ENCODE results near the gene GAREM1. TPM values are rescaled to one million over a fixed set of nuclear protein-coding genes. Genes with fewer than 3 reads are reported as not detected.

Gene GAREM1
- total and polyA plus RNA-seq, 2 donors (not counting 1 experiment from before 2014, with no cell fraction given) = 0.92 to 1.5 TPM

DNA sequence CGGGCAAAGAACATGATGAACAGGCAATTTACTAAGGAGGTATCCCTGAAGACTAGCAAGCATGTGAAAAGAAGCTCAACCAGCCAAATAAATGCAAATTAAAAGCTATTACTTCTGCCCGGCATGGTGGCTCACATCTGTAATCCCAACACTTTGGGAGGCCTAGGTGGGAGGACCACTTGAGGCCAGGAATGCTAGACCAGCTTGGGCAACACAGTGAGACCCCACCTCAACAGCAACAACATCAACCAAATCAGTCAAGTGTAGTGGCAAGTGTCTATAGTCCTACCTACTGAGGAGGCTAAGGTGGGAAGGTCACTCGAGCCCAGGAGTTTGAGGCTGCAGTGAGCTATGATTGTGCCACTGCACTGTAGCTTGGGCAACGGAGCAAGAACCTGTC is 141.7 kb downstream of the GAREM1 start:
- no peak for DNase-seq (ENCODE audit: low read depth in 2 of 2)
- no peak for TF ChIP-seq EZH2 (IDR thresholded peaks at IDR 0.05; ENCODE audit: low read length, missing control alignments)
- TF ChIP-seq, protein P1, sequence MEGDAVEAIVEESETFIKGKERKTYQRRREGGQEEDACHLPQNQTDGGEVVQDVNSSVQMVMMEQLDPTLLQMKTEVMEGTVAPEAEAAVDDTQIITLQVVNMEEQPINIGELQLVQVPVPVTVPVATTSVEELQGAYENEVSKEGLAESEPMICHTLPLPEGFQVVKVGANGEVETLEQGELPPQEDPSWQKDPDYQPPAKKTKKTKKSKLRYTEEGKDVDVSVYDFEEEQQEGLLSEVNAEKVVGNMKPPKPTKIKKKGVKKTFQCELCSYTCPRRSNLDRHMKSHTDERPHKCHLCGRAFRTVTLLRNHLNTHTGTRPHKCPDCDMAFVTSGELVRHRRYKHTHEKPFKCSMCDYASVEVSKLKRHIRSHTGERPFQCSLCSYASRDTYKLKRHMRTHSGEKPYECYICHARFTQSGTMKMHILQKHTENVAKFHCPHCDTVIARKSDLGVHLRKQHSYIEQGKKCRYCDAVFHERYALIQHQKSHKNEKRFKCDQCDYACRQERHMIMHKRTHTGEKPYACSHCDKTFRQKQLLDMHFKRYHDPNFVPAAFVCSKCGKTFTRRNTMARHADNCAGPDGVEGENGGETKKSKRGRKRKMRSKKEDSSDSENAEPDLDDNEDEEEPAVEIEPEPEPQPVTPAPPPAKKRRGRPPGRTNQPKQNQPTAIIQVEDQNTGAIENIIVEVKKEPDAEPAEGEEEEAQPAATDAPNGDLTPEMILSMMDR (conservative IDR thresholded peaks at IDR 0.05 in 1 of 2, IDR thresholded peaks at IDR 0.05 in 1 of 2; ENCODE audit: low read depth in 1 of 2, low read length in 2 of 2) = no peak
- no peaks in the 10 kb centered on the region for H3K79me2 ChIP-seq (ENCODE audit: control insufficient read depth, insufficient read depth, low read length)
- H3K4me1 ChIP-seq (ENCODE audit: control insufficient read depth, extremely low read depth, insufficient read depth, low read length) = no peaks in the 10 kb centered on the region
- H3K27me3 ChIP-seq (ENCODE audit: control insufficient read depth, insufficient read depth, low read length) = no peaks in the 10 kb centered on the region
- no peak overlapping the region for H3K4me2 ChIP-seq (ENCODE audit: extremely low read depth, insufficient read depth, low read length)
- H3K27ac ChIP-seq (ENCODE audit: insufficient read depth, low read length) = no peak overlapping the region
- H3K9ac ChIP-seq (ENCODE audit: insufficient read depth, low read length) = no peak overlapping the region
- H2AFZ ChIP-seq (ENCODE audit: low read length) = no peak overlapping the region
- no peaks in the 10 kb centered on the region for H4K20me1 ChIP-seq (ENCODE audit: control insufficient read depth, extremely low read depth, insufficient read depth, low read length)
- H3K4me3 ChIP-seq (replicated peaks in 1 of 4; ENCODE audit: control extremely low read depth in 1 of 4, insufficient read depth in 1 of 4, low read depth in 3 of 4, low read length in 4 of 4) = no peak overlapping the region
- H3K36me3 ChIP-seq (ENCODE audit: control insufficient read depth, insufficient read depth, low read length) = no peaks in the 10 kb centered on the region
- no peaks in the 10 kb centered on the region for H3K9me3 ChIP-seq (ENCODE audit: control insufficient read depth, insufficient read depth, low read depth, low read length)

DNA sequence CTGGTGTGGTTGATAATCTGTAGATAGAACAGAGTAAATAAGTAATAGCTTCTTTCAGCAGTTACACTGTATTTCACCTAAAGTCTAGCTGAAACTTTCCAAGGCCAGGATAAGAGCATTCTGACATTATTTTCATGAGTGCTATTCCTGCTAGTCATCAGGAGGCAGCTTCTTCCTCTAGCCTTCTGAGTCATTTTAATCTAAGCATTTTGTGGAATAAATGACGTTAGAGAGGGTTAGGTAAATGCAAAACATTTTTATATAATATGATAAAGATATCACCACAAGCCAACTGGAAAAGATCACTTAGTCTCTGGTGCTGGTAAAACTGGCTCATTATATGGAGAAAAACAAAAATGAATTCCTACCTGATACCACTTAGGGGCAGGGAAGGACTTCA is 142.3 kb downstream of the GAREM1 start:
- Histone ChIP-seq H2AFZ (ENCODE audit: low read length) (no peak overlapping the region), H3K27me3 (ENCODE audit: control insufficient read depth, insufficient read depth, low read length) (no peaks in the 10 kb centered on the region), H3K9ac (ENCODE audit: insufficient read depth, low read length) (no peak overlapping the region), H3K4me2 (ENCODE audit: extremely low read depth, insufficient read depth, low read length) (no peak overlapping the region), H3K4me3 (replicated peaks in 1 of 4; ENCODE audit: control extremely low read depth in 1 of 4, insufficient read depth in 1 of 4, low read depth in 3 of 4, low read length in 4 of 4) (no peak overlapping the region), H3K79me2 (ENCODE audit: control insufficient read depth, insufficient read depth, low read length) (no peaks in the 10 kb centered on the region), H4K20me1 (ENCODE audit: control insufficient read depth, extremely low read depth, insufficient read depth, low read length) (no peaks in the 10 kb centered on the region), H3K36me3 (ENCODE audit: control insufficient read depth, insufficient read depth, low read length) (no peaks in the 10 kb centered on the region), H3K27ac (ENCODE audit: insufficient read depth, low read length) (no peak overlapping the region), H3K9me3 (ENCODE audit: control insufficient read depth, insufficient read depth, low read depth, low read length) (no peaks in the 10 kb centered on the region), H3K4me1 (ENCODE audit: control insufficient read depth, extremely low read depth, insufficient read depth, low read length) (no peaks in the 10 kb centered on the region)
- TF ChIP-seq EZH2 (IDR thresholded peaks at IDR 0.05; ENCODE audit: low read length, missing control alignments) = no peak
- TF ChIP-seq, protein P1 (conservative IDR thresholded peaks at IDR 0.05 in 1 of 2, IDR thresholded peaks at IDR 0.05 in 1 of 2; ENCODE audit: low read depth in 1 of 2, low read length in 2 of 2) = no peak
- peak; percentile 43 to 84 for DNase-seq (ENCODE audit: low read depth in 2 of 2)

GRCh38 chr18:32326450-32327308 is 144.0 kb downstream of the GAREM1 start:
- Histone ChIP-seq H3K27me3 (ENCODE audit: control insufficient read depth, insufficient read depth, low read length) (no peaks in the 10 kb centered on the region), H3K4me1 (ENCODE audit: control insufficient read depth, extremely low read depth, insufficient read depth, low read length) (no peaks in the 10 kb centered on the region), H3K36me3 (ENCODE audit: control insufficient read depth, insufficient read depth, low read length) (no peaks in the 10 kb centered on the region), H3K9me3 (ENCODE audit: control insufficient read depth, insufficient read depth, low read depth, low read length) (no peaks in the 10 kb centered on the region), H2AFZ (ENCODE audit: low read length) (no peak overlapping the region), H3K27ac (ENCODE audit: insufficient read depth, low read length) (no peak overlapping the region), H3K4me2 (ENCODE audit: extremely low read depth, insufficient read depth, low read length) (no peak overlapping the region), H3K9ac (ENCODE audit: insufficient read depth, low read length) (no peak overlapping the region), H4K20me1 (ENCODE audit: control insufficient read depth, extremely low read depth, insufficient read depth, low read length) (no peaks in the 10 kb centered on the region), H3K79me2 (ENCODE audit: control insufficient read depth, insufficient read depth, low read length) (no peaks in the 10 kb centered on the region), H3K4me3 (replicated peaks in 1 of 4; ENCODE audit: control extremely low read depth in 1 of 4, insufficient read depth in 1 of 4, low read depth in 3 of 4, low read length in 4 of 4) (no peak overlapping the region)
- no peak for TF ChIP-seq EZH2 (IDR thresholded peaks at IDR 0.05; ENCODE audit: low read length, missing control alignments)
- TF ChIP-seq, protein P1 (conservative IDR thresholded peaks at IDR 0.05 in 1 of 2, IDR thresholded peaks at IDR 0.05 in 1 of 2; ENCODE audit: low read depth in 1 of 2, low read length in 2 of 2) = no peak
- DNase-seq (ENCODE audit: low read depth in 2 of 2) = peak; percentile 38 to 69
